ENCODE data around the gene NAV2.

DNA sequence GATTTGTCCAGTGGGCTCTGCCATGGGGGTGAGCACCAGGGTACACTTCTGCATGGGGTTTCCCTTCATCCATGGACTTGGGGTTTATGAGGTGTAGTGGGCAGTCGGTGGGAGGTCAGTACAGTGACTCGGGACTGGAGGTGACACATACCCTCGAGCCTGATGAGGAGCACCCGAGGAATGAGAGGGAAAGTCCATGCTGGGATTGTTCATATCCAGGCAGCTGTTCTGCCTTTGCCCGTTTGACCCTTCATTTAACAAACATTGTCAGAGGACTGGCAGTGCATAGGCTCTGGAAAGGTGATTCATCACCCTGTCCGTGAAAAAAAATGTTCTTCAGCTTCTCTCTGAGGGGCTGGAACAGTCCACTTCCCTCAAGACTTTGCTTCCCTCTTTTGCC lies 2.7 kb downstream of the NAV2 start:
- TF ChIP-seq POLR2A (IDR thresholded peaks at IDR 0.05), result no peak
- TF ChIP-seq, protein P1, sequence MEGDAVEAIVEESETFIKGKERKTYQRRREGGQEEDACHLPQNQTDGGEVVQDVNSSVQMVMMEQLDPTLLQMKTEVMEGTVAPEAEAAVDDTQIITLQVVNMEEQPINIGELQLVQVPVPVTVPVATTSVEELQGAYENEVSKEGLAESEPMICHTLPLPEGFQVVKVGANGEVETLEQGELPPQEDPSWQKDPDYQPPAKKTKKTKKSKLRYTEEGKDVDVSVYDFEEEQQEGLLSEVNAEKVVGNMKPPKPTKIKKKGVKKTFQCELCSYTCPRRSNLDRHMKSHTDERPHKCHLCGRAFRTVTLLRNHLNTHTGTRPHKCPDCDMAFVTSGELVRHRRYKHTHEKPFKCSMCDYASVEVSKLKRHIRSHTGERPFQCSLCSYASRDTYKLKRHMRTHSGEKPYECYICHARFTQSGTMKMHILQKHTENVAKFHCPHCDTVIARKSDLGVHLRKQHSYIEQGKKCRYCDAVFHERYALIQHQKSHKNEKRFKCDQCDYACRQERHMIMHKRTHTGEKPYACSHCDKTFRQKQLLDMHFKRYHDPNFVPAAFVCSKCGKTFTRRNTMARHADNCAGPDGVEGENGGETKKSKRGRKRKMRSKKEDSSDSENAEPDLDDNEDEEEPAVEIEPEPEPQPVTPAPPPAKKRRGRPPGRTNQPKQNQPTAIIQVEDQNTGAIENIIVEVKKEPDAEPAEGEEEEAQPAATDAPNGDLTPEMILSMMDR (IDR thresholded peaks at IDR 0.05), result no peak

All from testis (tissue), 2 donors.